Stomach smooth muscle (tissue), 2 donors: Measurements from ENCODE around the gene MARCHF4.
"Not testable (repeated sequence)": the region's sequence is repeated elsewhere in the genome, so short reads cannot be mapped to it uniquely, and the experiment has no call there.

Experiments used
- H3K27ac ChIP-seq: one replicate; pipeline ENCODE4 v1.7.0; 2013; ENCODE audit warnings: mild to moderate bottlenecking, low read length, inconsistent platforms
- H3K27me3 ChIP-seq, 2 donors: one replicate each; pipeline ENCODE4 v1.7.0; 2013; ENCODE audit warnings: low read length in 2 of 2; ENCODE audit not compliant: insufficient read depth in 2 of 2, control insufficient read depth in 1 of 2
- H3K36me3 ChIP-seq, 2 donors: one replicate each; pipeline ENCODE4 v1.7.0; 2013; ENCODE audit warnings: low read length in 2 of 2; ENCODE audit not compliant: control insufficient read depth in 2 of 2, insufficient read depth in 2 of 2
- H3K4me1 ChIP-seq: one replicate; pipeline ENCODE4 v1.7.0; 2013; ENCODE audit warnings: low read length; ENCODE audit not compliant: control insufficient read depth, insufficient read depth
- H3K4me3 ChIP-seq, 2 donors: one replicate each; pipeline ENCODE4 v1.7.0; 2013; ENCODE audit warnings: low read length in 2 of 2
- H3K9ac ChIP-seq, 2 donors: one replicate each; pipeline ENCODE4 v1.7.0; 2013; ENCODE audit warnings: low read length in 2 of 2, mild to moderate bottlenecking in 1 of 2
- H3K9me3 ChIP-seq, 2 donors: one replicate each; pipeline ENCODE4 v1.7.0; 2013; ENCODE audit warnings: low read length in 2 of 2; ENCODE audit not compliant: control insufficient read depth in 2 of 2
- donor health status: healthy.
- donor health status: Pancreatic carcinoma.

MARCHF4 gene

DNA sequence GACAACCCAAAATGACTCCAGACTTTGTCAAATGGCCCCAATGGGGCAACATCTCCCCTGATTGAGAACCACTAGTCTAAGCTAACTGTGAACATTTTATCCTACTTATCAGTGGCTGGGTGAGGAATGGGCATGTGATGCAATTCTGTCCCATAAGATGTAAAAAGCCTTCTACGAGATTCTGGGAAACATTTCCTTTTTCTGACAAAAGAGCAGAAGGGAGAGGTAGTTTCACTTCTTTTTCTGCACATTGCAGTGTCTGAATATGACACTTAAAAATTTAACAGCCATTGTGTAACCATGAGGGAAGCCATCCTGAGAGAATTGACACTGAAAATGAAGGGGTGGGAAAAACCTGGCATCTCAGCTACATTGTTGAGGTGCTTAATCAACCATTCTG is 17.3 kb upstream of the MARCHF4 start:
- Histone ChIP-seq H3K36me3 (no peaks in the 10 kb centered on the region), H3K4me1 (no peaks in the 10 kb centered on the region), H3K4me3 (no peak overlapping the region), H3K9me3 (peaks cover 0 to 3% of the 10 kb centered on the region in 2 donors), H3K9ac (no peak overlapping the region), H3K27ac (no peak overlapping the region), H3K27me3 (peaks cover 0 to 4% of the 10 kb centered on the region in 2 donors)

DNA sequence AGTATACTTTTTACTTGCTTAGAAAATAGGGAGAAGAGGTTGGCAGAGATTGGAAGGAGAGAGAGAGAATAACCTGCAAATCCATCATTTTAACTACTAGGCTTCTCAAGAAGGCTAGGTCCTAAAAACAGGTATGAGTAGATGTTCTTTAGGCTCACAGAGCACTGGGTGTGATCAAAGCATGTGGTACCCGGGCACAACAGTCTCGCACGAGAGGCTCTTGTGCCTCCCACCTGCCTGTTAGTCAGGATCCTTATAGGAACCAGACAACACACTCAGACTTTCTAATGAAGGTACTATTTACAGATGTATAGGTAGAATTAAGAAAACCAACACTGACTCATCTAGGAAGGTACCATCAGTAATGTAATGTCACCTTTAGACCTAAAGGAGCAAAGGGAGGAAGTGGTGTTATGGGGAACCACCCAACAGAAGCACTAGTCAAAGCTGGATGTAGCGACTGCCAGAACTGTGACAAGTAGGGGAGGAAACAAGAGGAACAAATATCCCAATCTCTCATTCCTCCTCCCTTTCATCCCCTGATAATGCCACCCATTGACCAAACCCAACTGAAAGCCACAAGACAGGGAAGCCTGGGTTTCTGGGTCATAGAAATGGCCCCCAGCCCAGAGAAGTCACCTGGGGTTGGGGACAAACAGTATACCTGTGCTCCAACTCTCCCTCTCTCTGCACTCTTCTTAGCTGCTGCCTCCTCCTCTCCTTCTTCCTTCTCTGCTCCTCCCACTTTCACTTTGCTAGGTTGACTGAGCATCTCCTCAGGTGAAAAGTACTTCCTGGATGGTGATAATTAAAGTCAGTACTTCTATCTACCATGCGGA is 16.0 kb upstream of the MARCHF4 start:
- Histone ChIP-seq H3K27ac (no peak overlapping the region), H3K9ac (no peak overlapping the region), H3K4me1 (no peaks in the 10 kb centered on the region), H3K4me3 (no peak overlapping the region), H3K27me3 (peaks cover 0 to 4% of the 10 kb centered on the region in 2 donors), H3K9me3 (peaks cover 0 to 3% of the 10 kb centered on the region in 2 donors), H3K36me3 (no peaks in the 10 kb centered on the region)

- Histone ChIP-seq H3K36me3 (no peaks in the 10 kb centered on the region), H3K27ac (no peak overlapping the region), H3K4me1 (no peaks in the 10 kb centered on the region), H3K27me3 (peaks cover 0 to 2% of the 10 kb centered on the region in 2 donors), H3K4me3 (no peak overlapping the region), H3K9me3 (peaks cover 0 to 3% of the 10 kb centered on the region in 2 donors), H3K9ac (no peak overlapping the region)
These were observed 15.0 kb upstream of the MARCHF4 start for GRCh38 chr2:216387262-216387661.

DNA sequence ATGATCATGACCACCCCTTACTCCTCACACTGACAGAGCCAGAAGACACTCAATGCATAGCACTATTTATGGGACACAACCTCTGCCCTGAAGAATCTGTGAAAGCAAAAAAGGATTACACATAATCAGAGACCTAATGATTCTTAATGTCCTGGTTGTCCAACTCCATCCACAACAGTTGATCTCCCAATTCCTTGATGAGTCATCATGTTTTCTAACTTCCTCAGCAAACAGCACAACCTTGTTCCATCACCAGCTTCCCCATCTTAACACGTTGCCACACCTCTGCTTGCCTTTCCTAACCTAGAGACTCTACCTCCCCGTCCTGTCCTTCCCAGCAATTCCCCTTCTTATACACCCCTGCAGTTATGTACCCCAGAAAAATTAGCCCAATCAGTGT is 13.2 kb upstream of the MARCHF4 start:
- Histone ChIP-seq H3K9ac (no peak overlapping the region), H3K27ac (no peak overlapping the region), H3K27me3 (peaks cover 0 to 2% of the 10 kb centered on the region in 2 donors), H3K4me1 (no peaks in the 10 kb centered on the region), H3K9me3 (peaks cover 0 to 3% of the 10 kb centered on the region in 2 donors), H3K4me3 (no peak overlapping the region), H3K36me3 (no peaks in the 10 kb centered on the region)

DNA sequence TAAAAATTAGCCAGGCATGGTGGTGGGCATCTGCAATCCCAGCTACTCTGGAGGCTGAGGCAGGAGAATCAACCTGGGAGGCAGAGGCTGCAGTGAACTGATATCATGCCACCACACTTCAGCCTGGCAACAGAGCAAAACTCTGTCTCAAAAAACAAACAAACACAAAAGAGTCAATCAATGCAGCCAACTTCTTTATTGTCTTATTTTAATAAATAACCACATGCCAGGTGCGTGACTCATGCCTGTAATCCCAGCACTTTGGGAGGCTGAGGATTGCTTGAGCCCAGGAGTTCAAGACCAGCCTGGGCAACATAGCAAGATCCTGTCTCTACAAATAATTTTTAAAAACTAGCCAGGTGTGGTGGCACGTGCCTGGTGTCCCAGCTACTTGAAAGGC is 12.1 kb upstream of the MARCHF4 start:
- not testable (repeated sequence) for H3K27ac ChIP-seq, H3K9ac ChIP-seq, H3K4me3 ChIP-seq, H3K4me1 ChIP-seq, H3K36me3 ChIP-seq, H3K27me3 ChIP-seq, H3K9me3 ChIP-seq

DNA sequence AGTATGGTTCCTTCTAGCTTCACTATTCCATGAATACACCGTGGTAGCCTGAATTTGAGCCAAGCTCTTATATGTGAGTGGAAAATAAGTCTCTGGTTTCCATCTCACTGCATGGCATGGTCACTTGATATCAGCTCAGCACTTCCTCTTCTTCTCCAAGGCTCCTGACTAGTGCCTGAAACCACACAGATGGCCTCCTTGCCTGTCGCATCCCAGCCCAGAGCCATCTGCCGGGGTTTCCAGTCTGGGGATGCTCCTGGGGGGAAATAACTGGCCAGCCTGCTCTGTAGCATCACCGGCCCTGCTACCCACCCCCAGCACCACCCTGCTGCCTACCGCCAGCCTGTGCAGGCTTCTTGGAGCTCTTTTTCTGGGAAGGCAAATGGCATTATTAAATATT is 7.7 kb upstream of the MARCHF4 start:
- H3K27me3 ChIP-seq: peaks cover 0 to 5% of the 10 kb centered on the region in 2 donors
- no peaks in the 10 kb centered on the region for H3K36me3 ChIP-seq
- H3K4me1 ChIP-seq: no peaks in the 10 kb centered on the region
- no peak overlapping the region for H3K9ac ChIP-seq
- H3K9me3 ChIP-seq: no peaks in the 10 kb centered on the region
- H3K4me3 ChIP-seq: no peak overlapping the region
- H3K27ac ChIP-seq: no peak overlapping the region

GRCh38 chr2:216375286-216375685 is 3.0 kb upstream of the MARCHF4 start:
- H3K27me3 ChIP-seq: peaks cover 20 to 27% of the 10 kb centered on the region in 2 donors
- H3K4me1 ChIP-seq: peaks cover 10% of the 10 kb centered on the region
- no peak overlapping the region for H3K4me3 ChIP-seq
- no peak overlapping the region for H3K9ac ChIP-seq
- no peak overlapping the region for H3K27ac ChIP-seq
- no peaks in the 10 kb centered on the region for H3K9me3 ChIP-seq
- no peaks in the 10 kb centered on the region for H3K36me3 ChIP-seq

DNA sequence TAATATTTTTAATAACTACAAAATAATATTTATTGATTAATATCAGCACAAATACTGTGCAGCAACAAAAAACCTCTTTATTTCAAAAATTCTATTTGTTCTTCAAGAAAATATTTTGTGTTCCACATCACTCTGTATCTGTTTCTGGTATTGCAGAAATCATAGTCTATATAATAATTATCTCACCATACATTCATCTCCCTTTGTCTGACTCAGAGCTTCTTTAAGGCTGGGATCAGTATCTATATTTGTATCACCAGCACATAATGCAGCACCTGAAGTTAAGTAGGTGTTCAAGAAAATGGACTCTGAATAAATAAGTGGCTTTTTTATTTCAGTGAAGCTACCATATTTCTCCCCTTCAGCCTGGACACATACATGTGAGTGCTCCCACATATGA is 1.6 kb upstream of the MARCHF4 start:
- no peak overlapping the region for H3K4me3 ChIP-seq
- peaks cover 10% of the 10 kb centered on the region for H3K4me1 ChIP-seq
- peaks cover 25 to 32% of the 10 kb centered on the region in 2 donors for H3K27me3 ChIP-seq
- no peak overlapping the region for H3K9ac ChIP-seq
- H3K27ac ChIP-seq: no peak overlapping the region
- no peaks in the 10 kb centered on the region for H3K36me3 ChIP-seq
- H3K9me3 ChIP-seq: no peaks in the 10 kb centered on the region

DNA sequence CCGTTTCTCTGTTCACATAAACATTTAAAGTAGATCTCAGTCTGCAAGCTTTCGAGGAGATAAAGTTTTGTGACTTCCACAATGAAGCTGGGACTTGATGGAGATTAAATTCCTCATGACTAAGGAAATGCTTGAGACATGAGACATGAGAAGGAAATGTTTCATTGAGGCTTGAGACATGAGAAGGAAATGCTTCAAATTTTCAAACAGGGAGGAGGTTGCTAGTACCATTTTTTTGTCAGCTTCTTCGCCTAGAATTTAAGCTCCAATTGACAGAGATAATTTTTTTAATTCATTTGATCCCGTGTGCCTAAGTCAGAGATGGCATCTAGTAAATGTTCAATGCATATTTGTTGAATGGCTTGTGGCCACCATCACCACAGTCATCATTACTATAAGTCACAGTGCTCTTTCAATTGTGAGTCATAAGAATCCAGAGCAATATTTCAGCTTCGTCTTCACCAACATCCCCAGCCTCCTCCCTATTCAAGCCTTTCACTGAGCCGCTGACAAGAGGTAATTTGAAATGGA is 543 bp upstream of the MARCHF4 start:
- H3K9ac ChIP-seq: no peak overlapping the region
- H3K9me3 ChIP-seq: no peaks in the 10 kb centered on the region
- H3K27me3 ChIP-seq: peaks cover 32% of the 10 kb centered on the region in 2 donors
- H3K4me1 ChIP-seq: peaks cover 10% of the 10 kb centered on the region
- H3K27ac ChIP-seq: no peak overlapping the region
- no peaks in the 10 kb centered on the region for H3K36me3 ChIP-seq
- H3K4me3 ChIP-seq: peak overlapping the region in 1 of 2 donors; percentile 54

DNA sequence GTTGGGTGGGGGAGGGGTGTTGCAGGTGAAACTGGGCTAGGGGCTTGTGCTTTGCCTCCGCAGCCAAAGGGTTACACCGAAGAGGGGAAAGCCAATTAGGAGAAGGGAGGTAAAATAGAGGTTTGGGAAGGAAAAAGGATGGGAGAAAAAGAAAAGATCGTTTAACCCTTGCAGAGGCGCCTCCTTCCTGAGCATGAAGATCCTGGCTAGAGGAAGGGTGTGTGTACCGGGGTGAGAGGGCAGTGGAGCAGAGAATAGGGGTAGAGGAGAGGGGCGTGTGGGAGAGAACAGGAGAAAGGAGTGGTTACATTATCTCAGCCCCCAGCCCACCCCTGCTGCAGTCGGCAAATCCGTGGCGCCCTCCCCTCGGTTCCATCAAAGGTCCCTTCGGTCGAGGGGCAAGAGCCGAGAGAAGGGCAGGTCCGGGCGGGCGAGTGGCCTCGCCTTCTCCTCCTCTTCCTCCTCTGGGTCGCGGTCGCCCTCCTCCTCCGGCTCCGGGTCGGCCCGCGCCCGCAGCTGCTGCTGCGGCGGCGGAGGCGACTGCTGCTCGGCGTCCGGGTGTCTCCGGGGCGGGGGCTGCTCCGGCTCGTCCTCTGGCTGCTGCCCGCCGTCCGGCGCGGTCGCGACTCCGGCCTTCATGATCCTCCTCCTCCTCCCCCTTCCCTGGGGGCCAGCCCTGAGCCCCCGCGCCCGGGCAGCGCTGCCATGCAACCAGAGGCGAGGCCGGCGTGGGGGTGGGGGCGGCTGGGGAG is 1.1 kb downstream of the MARCHF4 start:
- Histone ChIP-seq H3K9ac (no peak overlapping the region), H3K9me3 (no peaks in the 10 kb centered on the region), H3K4me1 (peaks cover 10% of the 10 kb centered on the region), H3K27me3 (peaks cover 34 to 36% of the 10 kb centered on the region in 2 donors), H3K36me3 (no peaks in the 10 kb centered on the region), H3K27ac (no peak overlapping the region), H3K4me3 (no peak overlapping the region)
